Stimulated activated naive CD8-positive, alpha-beta T cell treated with anti-CD3 and anti-CD28 coated beads, Interleukin-15, Interleukin-2, amounts not matched to agents 100 ng/mL and 50 ng/mL, for 24 hours (primary cell): ENCODE results near the gene TAS1R1.

Source experiments
- H3K27ac Mint-ChIP-seq: one replicate; pipeline ENCODE4 v1.8.0; 2021; ENCODE audit warnings: mild to moderate bottlenecking, mixed read lengths
- H3K27me3 Mint-ChIP-seq: one replicate; pipeline ENCODE4 v1.8.0; 2021; ENCODE audit warnings: mixed read lengths
- H3K36me3 Mint-ChIP-seq: one replicate; pipeline ENCODE4 v1.8.0; 2021; ENCODE audit warnings: low read depth, mixed read lengths
- H3K4me1 Mint-ChIP-seq: one replicate; pipeline ENCODE4 v1.8.0; 2021; ENCODE audit warnings: low read depth, mixed read lengths
- H3K4me3 Mint-ChIP-seq: one replicate; pipeline ENCODE4 v1.8.0; 2021; ENCODE audit warnings: mild to moderate bottlenecking, mixed read lengths
- H3K9me3 Mint-ChIP-seq: one replicate; pipeline ENCODE4 v1.8.0; 2021; ENCODE audit warnings: mixed read lengths

The TAS1R1 gene

GRCh38 chr1:6512908-6513280, 42.2 kb upstream of the TAS1R1 start:
- no peaks in the 10 kb centered on the region for H3K27me3 Mint-ChIP-seq
- no peak overlapping the region for H3K27ac Mint-ChIP-seq
- H3K9me3 Mint-ChIP-seq: no peaks in the 10 kb centered on the region
- H3K36me3 Mint-ChIP-seq: no peaks in the 10 kb centered on the region
- H3K4me1 Mint-ChIP-seq: no peaks in the 10 kb centered on the region
- no peak overlapping the region for H3K4me3 Mint-ChIP-seq

- no peaks in the 10 kb centered on the region for H3K36me3 Mint-ChIP-seq
- H3K27ac Mint-ChIP-seq: no peak overlapping the region
- no peaks in the 10 kb centered on the region for H3K27me3 Mint-ChIP-seq
- no peaks in the 10 kb centered on the region for H3K9me3 Mint-ChIP-seq
- H3K4me3 Mint-ChIP-seq: no peak overlapping the region
- H3K4me1 Mint-ChIP-seq: no peaks in the 10 kb centered on the region
Measured at GRCh38 chr1:6513320-6513801, 41.7 kb upstream of the TAS1R1 start.

- no peaks in the 10 kb centered on the region for H3K4me1 Mint-ChIP-seq
- H3K9me3 Mint-ChIP-seq: no peaks in the 10 kb centered on the region
- no peaks in the 10 kb centered on the region for H3K27me3 Mint-ChIP-seq
- H3K36me3 Mint-ChIP-seq: no peaks in the 10 kb centered on the region
- no peak overlapping the region for H3K27ac Mint-ChIP-seq
- no peak overlapping the region for H3K4me3 Mint-ChIP-seq
Measured at GRCh38 chr1:6515771-6516170, 39.3 kb upstream of the TAS1R1 start.

- no peaks in the 10 kb centered on the region for H3K27me3 Mint-ChIP-seq
- no peaks in the 10 kb centered on the region for H3K36me3 Mint-ChIP-seq
- H3K4me3 Mint-ChIP-seq: no peak overlapping the region
- H3K4me1 Mint-ChIP-seq: no peaks in the 10 kb centered on the region
- H3K9me3 Mint-ChIP-seq: no peaks in the 10 kb centered on the region
- no peak overlapping the region for H3K27ac Mint-ChIP-seq
Measured at GRCh38 chr1:6517435-6517851, 37.7 kb upstream of the TAS1R1 start.

GRCh38 chr1:6519491-6519934, 35.6 kb upstream of the TAS1R1 start:
- peaks cover 3% of the 10 kb centered on the region for H3K36me3 Mint-ChIP-seq
- H3K27ac Mint-ChIP-seq: no peak overlapping the region
- no peaks in the 10 kb centered on the region for H3K27me3 Mint-ChIP-seq
- no peak overlapping the region for H3K4me3 Mint-ChIP-seq
- H3K9me3 Mint-ChIP-seq: no peaks in the 10 kb centered on the region
- H3K4me1 Mint-ChIP-seq: no peaks in the 10 kb centered on the region

GRCh38 chr1:6519935-6520671, 35.0 kb upstream of the TAS1R1 start:
- H3K36me3 Mint-ChIP-seq: peaks cover 4% of the 10 kb centered on the region
- H3K27ac Mint-ChIP-seq: no peak overlapping the region
- H3K27me3 Mint-ChIP-seq: no peaks in the 10 kb centered on the region
- H3K4me1 Mint-ChIP-seq: no peaks in the 10 kb centered on the region
- no peak overlapping the region for H3K4me3 Mint-ChIP-seq
- H3K9me3 Mint-ChIP-seq: no peaks in the 10 kb centered on the region

- Mint-ChIP-seq H3K9me3 (no peaks in the 10 kb centered on the region), H3K27ac (no peak overlapping the region), H3K4me3 (no peak overlapping the region), H3K4me1 (no peaks in the 10 kb centered on the region), H3K27me3 (no peaks in the 10 kb centered on the region), H3K36me3 (peaks cover 15% of the 10 kb centered on the region)
Measured at GRCh38 chr1:6521536-6521935, 33.6 kb upstream of the TAS1R1 start.

GRCh38 chr1:6523566-6523965, 31.5 kb upstream of the TAS1R1 start:
- Mint-ChIP-seq H3K36me3 (peaks cover 28% of the 10 kb centered on the region), H3K27ac (no peak overlapping the region), H3K9me3 (no peaks in the 10 kb centered on the region), H3K4me1 (no peaks in the 10 kb centered on the region), H3K4me3 (no peak overlapping the region), H3K27me3 (no peaks in the 10 kb centered on the region)

GRCh38 chr1:6526316-6526715, 28.8 kb upstream of the TAS1R1 start:
- peaks cover 39% of the 10 kb centered on the region for H3K36me3 Mint-ChIP-seq
- H3K27me3 Mint-ChIP-seq: no peaks in the 10 kb centered on the region
- H3K9me3 Mint-ChIP-seq: no peaks in the 10 kb centered on the region
- H3K4me3 Mint-ChIP-seq: no peak overlapping the region
- H3K27ac Mint-ChIP-seq: no peak overlapping the region
- no peaks in the 10 kb centered on the region for H3K4me1 Mint-ChIP-seq

GRCh38 chr1:6528492-6528891, 26.6 kb upstream of the TAS1R1 start:
- H3K4me3 Mint-ChIP-seq: no peak overlapping the region
- no peaks in the 10 kb centered on the region for H3K4me1 Mint-ChIP-seq
- no peaks in the 10 kb centered on the region for H3K9me3 Mint-ChIP-seq
- H3K27ac Mint-ChIP-seq: no peak overlapping the region
- no peaks in the 10 kb centered on the region for H3K27me3 Mint-ChIP-seq
- H3K36me3 Mint-ChIP-seq: peaks cover 57% of the 10 kb centered on the region

GRCh38 chr1:6530504-6531160, 24.5 kb upstream of the TAS1R1 start:
- no peak overlapping the region for H3K27ac Mint-ChIP-seq
- H3K27me3 Mint-ChIP-seq: no peaks in the 10 kb centered on the region
- peaks cover 65% of the 10 kb centered on the region for H3K36me3 Mint-ChIP-seq
- H3K4me1 Mint-ChIP-seq: no peaks in the 10 kb centered on the region
- H3K9me3 Mint-ChIP-seq: no peaks in the 10 kb centered on the region
- H3K4me3 Mint-ChIP-seq: no peak overlapping the region

GRCh38 chr1:6531996-6532395, 23.1 kb upstream of the TAS1R1 start:
- Mint-ChIP-seq H3K36me3 (peaks cover 59% of the 10 kb centered on the region), H3K4me1 (no peaks in the 10 kb centered on the region), H3K9me3 (no peaks in the 10 kb centered on the region), H3K4me3 (no peak overlapping the region), H3K27ac (no peak overlapping the region), H3K27me3 (no peaks in the 10 kb centered on the region)

- Mint-ChIP-seq H3K4me1 (no peaks in the 10 kb centered on the region), H3K9me3 (no peaks in the 10 kb centered on the region), H3K27me3 (no peaks in the 10 kb centered on the region), H3K27ac (peak overlapping the region; percentile 33), H3K4me3 (no peak overlapping the region), H3K36me3 (peaks cover 57% of the 10 kb centered on the region)
Measured at GRCh38 chr1:6534248-6534822, 20.8 kb upstream of the TAS1R1 start.

- Mint-ChIP-seq H3K4me1 (no peaks in the 10 kb centered on the region), H3K27ac (no peak overlapping the region), H3K4me3 (no peak overlapping the region), H3K27me3 (no peaks in the 10 kb centered on the region), H3K36me3 (peaks cover 61% of the 10 kb centered on the region), H3K9me3 (no peaks in the 10 kb centered on the region)
Measured at GRCh38 chr1:6535214-6535613, 19.9 kb upstream of the TAS1R1 start.

- Mint-ChIP-seq H3K36me3 (peaks cover 63% of the 10 kb centered on the region), H3K4me3 (no peak overlapping the region), H3K27ac (no peak overlapping the region), H3K9me3 (no peaks in the 10 kb centered on the region), H3K27me3 (no peaks in the 10 kb centered on the region), H3K4me1 (no peaks in the 10 kb centered on the region)
Measured at GRCh38 chr1:6536291-6536690, 18.8 kb upstream of the TAS1R1 start.
